ENCODE data around the gene LBP.

LBP gene

DNA sequence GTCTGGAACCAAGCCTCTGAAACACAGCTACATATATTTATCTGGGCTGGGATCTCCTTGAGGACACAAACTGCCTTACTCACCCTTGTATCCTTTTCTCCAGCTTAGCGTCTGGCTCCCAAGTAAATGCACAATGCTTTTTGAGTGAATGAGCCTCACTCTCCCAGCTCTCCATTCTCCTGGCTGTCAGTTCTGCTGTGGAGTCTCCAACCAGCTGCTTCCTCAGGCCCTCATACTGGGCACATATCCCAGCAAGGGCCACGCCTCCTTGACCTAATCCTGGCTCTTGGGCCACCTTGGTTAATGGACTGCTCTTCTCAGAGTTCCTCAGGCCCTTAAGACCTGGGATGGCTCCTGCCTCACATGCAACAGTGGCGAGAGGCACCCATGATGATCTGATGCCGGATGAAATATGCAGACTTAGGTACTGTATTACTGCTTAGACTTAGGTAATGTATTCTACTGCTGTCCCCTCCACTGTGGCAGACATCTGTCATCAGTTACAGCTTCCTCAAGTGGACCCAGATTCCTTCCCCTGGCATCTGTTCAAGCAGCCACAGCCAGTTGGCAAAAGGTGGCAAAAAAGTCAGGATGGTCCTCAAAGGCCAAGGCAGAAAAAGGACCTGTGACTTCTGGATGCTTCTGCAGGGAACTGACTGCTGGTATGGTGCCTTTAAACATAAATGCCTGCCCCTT lies 72.4 kb downstream of the LBP start:
- H3K4me3 ChIP-seq (ENCODE audit: low read depth, low read length) = no peak overlapping the region
- POLR2A ChIA-PET = interaction anchor here (0.6 to 1.5 kb wide), 9 partner anchors 10 to 192 kb away, joined by 3 to 7 read pairs (median 3); partner anchors contain the start of genes RALGAPB and SNHG17
- CTCF ChIA-PET = interaction anchor here (0.6 to 1.0 kb wide), 2 partner anchors 20 to 81 kb away, joined by 3 to 5 read pairs; no protein-coding TSS in a partner anchor
- peaks cover 50 to 77% of the 10 kb centered on the region in 2 experiments for H3K36me3 ChIP-seq (ENCODE audit: control insufficient read depth in 2 of 2, insufficient read depth in 1 of 2, low read length in 2 of 2)
- peak overlapping the region; percentile 22; the same call in 1 of the 2 replicates for H3K27ac ChIP-seq (ENCODE audit: extremely low read depth, low read depth, low read length)
- no peak for TF ChIP-seq OVOL3 (tag by site-specific recombination; IDR thresholded peaks at IDR 0.05)
- TF ChIP-seq ZNF585B (tag by site-specific recombination; IDR thresholded peaks at IDR 0.05) = no peak
- TF ChIP-seq KLF9 (tag by site-specific recombination; IDR thresholded peaks at IDR 0.05; ENCODE audit: low read depth) = peak; percentile 62; the same call in 1 of the 2 replicates
- no peak for TF ChIP-seq ZBTB1 (tag by site-specific recombination; IDR thresholded peaks at IDR 0.05)
- TF ChIP-seq, protein P1, sequence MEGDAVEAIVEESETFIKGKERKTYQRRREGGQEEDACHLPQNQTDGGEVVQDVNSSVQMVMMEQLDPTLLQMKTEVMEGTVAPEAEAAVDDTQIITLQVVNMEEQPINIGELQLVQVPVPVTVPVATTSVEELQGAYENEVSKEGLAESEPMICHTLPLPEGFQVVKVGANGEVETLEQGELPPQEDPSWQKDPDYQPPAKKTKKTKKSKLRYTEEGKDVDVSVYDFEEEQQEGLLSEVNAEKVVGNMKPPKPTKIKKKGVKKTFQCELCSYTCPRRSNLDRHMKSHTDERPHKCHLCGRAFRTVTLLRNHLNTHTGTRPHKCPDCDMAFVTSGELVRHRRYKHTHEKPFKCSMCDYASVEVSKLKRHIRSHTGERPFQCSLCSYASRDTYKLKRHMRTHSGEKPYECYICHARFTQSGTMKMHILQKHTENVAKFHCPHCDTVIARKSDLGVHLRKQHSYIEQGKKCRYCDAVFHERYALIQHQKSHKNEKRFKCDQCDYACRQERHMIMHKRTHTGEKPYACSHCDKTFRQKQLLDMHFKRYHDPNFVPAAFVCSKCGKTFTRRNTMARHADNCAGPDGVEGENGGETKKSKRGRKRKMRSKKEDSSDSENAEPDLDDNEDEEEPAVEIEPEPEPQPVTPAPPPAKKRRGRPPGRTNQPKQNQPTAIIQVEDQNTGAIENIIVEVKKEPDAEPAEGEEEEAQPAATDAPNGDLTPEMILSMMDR (tag by site-specific recombination; IDR thresholded peaks at IDR 0.05) = no peak
- TF ChIP-seq ZNF677 (tag by site-specific recombination; IDR thresholded peaks at IDR 0.05) = 0 out of 2 replicates have a peak, but pooled peaks have one; percentile 47
- no peak for TF ChIP-seq ZNF354C (tag by site-specific recombination; IDR thresholded peaks at IDR 0.05; ENCODE audit: borderline replicate concordance, low read depth)
- peak; percentile 48; the same call in 1 of the 2 replicates for TF ChIP-seq PRDM1 (tag by site-specific recombination; IDR thresholded peaks at IDR 0.05)
- TF ChIP-seq ZNF394 (tag by site-specific recombination; IDR thresholded peaks at IDR 0.05; ENCODE audit: borderline replicate concordance) = 0 out of 2 replicates have a peak, but pooled peaks have one; percentile 6
- no peak for TF ChIP-seq SP3 (tag by site-specific recombination; IDR thresholded peaks at IDR 0.05)
- no peak for TF ChIP-seq ZNF791 (tag by site-specific recombination; IDR thresholded peaks at IDR 0.05)
- no peak for TF ChIP-seq TCF7L2 (IDR thresholded peaks at IDR 0.05; ENCODE audit: borderline replicate concordance, low read depth, low read length)
- no peak for TF ChIP-seq ZNF335 (tag by site-specific recombination; conservative IDR thresholded peaks at IDR 0.05)
- no peak for TF ChIP-seq ZNF223 (tag by site-specific recombination; IDR thresholded peaks at IDR 0.05)
- TF ChIP-seq ZFP3 (tag by site-specific recombination; IDR thresholded peaks at IDR 0.05; ENCODE audit: low read depth) = no peak
- 0 out of 2 replicates have a peak, but pooled peaks have one; percentile 35 for TF ChIP-seq IKZF3 (tag by site-specific recombination; IDR thresholded peaks at IDR 0.05)
- no peak for TF ChIP-seq ZNF707 (tag by site-specific recombination; IDR thresholded peaks at IDR 0.05)
- TF ChIP-seq ZNF600 (tag by site-specific recombination; IDR thresholded peaks at IDR 0.05) = 0 out of 2 replicates have a peak, but pooled peaks have one; percentile 10
- TF ChIP-seq KLF10 (tag by site-specific recombination; IDR thresholded peaks at IDR 0.05) = peak; percentile 40
- no peak for TF ChIP-seq ZNF23 (tag by site-specific recombination; IDR thresholded peaks at IDR 0.05; ENCODE audit: borderline replicate concordance)
- no peaks in the 10 kb centered on the region for H3K4me1 ChIP-seq (ENCODE audit: control insufficient read depth, insufficient read depth, low read length)
- no peaks in the 10 kb centered on the region for H3K9me3 ChIP-seq (ENCODE audit: control insufficient read depth, insufficient read depth, low read depth, low read length)

DNA sequence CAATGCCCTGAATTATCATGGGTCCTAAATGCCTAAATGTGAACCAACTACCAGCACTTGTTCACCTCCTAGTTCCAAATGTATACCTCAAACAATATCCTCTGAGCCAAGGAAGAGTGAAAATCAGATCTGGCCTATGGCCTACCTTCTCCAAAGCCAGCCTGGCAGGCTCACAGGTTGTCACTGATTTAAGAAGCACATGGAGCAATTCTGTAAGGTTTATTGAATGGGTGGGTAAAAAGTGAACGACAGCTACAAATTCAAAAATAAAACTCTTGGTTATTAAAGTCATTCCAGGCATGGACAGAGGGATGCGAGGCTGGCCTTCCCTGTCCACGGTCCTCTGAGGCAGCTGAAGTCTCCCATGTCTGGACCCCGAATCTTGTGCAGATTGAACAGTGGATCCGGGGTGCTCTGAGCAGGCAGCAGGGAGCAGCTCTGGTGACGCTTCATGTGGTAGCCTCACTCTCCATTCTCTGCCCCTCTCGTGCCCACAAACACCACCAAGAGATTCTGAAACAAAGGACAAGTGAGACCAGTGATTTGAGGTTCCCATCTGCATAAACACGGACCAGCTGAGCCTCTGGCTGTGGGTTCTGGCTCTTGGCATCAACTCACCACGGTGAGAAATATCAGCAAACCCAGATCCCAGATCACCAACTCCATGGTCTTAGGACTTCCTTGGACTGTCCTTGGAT lies 74.3 kb downstream of the LBP start:
- no peak overlapping the region for H3K4me3 ChIP-seq (ENCODE audit: low read depth, low read length)
- H3K27ac ChIP-seq (ENCODE audit: extremely low read depth, low read depth, low read length) = no peak overlapping the region
- ChIA-PET CTCF (interaction anchor here (0.7 kb wide), 1 partner anchor 40 kb away, joined by 3 read pairs; no protein-coding TSS in a partner anchor), POLR2A (interaction anchor here (1.0 to 1.8 kb wide), 3 partner anchors 14 to 53 kb away, joined by 3 to 7 read pairs (median 3); partner anchors contain the start of gene SNHG17)
- no peaks in the 10 kb centered on the region for H3K9me3 ChIP-seq (ENCODE audit: control insufficient read depth, insufficient read depth, low read depth, low read length)
- no peak for TF ChIP-seq ZNF701 (tag by site-specific recombination; IDR thresholded peaks at IDR 0.05)
- no peak for TF ChIP-seq ZNF544 (tag by site-specific recombination; IDR thresholded peaks at IDR 0.05)
- TF ChIP-seq, protein P2, sequence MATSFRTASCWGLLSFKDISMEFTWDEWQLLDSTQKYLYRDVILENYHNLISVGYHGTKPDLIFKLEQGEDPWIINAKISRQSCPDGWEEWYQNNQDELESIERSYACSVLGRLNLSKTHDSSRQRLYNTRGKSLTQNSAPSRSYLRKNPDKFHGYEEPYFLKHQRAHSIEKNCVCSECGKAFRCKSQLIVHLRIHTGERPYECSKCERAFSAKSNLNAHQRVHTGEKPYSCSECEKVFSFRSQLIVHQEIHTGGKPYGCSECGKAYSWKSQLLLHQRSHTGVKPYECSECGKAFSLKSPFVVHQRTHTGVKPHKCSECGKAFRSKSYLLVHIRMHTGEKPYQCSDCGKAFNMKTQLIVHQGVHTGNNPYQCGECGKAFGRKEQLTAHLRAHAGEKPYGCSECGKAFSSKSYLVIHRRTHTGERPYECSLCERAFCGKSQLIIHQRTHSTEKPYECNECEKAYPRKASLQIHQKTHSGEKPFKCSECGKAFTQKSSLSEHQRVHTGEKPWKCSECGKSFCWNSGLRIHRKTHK (tag by site-specific recombination; IDR thresholded peaks at IDR 0.05) = no peak
- no peak for TF ChIP-seq ZNF302 (tag by site-specific recombination; IDR thresholded peaks at IDR 0.05; ENCODE audit: low read depth)
- no peaks in the 10 kb centered on the region for H3K4me1 ChIP-seq (ENCODE audit: control insufficient read depth, insufficient read depth, low read length)
- H3K36me3 ChIP-seq (ENCODE audit: control insufficient read depth in 2 of 2, insufficient read depth in 1 of 2, low read length in 2 of 2) = peaks cover 61 to 87% of the 10 kb centered on the region in 2 experiments
